Calu3 (cell line): ENCODE measurements around the gene UBTD2. TPM values are rescaled to one million over a fixed set of nuclear protein-coding genes. Genes with fewer than 3 reads are reported as not detected.

Source experiments
- BruUV-seq: library from RNA; stranded (reverse); fragments of 400-500 nt; replicated peaks from 2 replicates; lab custom pipeline; 2021; lab: Mats Ljungman, UMichigan
- CTCF ChIA-PET: fragments of 300-600 bp; sonication (Branson Sonifier 250); formaldehyde crosslinking; loops from one replicate; lab custom pipeline; 2022; ENCODE audit warnings: antibody characterized with exemption; lab: Charles Lee
- DNase-seq: peaks from one replicate; pipeline ENCODE4 v3.0.0; 2022
- H3K27ac Mint-ChIP-seq: one replicate; pipeline ENCODE4 v1.8.0; 2022; ENCODE audit warnings: mixed read lengths; ENCODE audit not compliant: unreplicated experiment
- H3K27me3 Mint-ChIP-seq: one replicate; pipeline ENCODE4 v1.8.0; 2022; ENCODE audit warnings: mixed read lengths; ENCODE audit not compliant: unreplicated experiment
- H3K36me3 Mint-ChIP-seq: one replicate; pipeline ENCODE4 v1.8.0; 2022; ENCODE audit warnings: mild to moderate bottlenecking, moderate library complexity, mixed read lengths; ENCODE audit not compliant: insufficient read depth, unreplicated experiment
- H3K4me1 Mint-ChIP-seq: one replicate; pipeline ENCODE4 v1.8.0; 2022; ENCODE audit warnings: mild to moderate bottlenecking, low read depth, mixed read lengths; ENCODE audit not compliant: unreplicated experiment
- H3K4me3 Mint-ChIP-seq: one replicate; pipeline ENCODE4 v1.8.0; 2022; ENCODE audit warnings: mild to moderate bottlenecking, low read depth, moderate library complexity, mixed read lengths; ENCODE audit not compliant: unreplicated experiment
- H3K9me3 Mint-ChIP-seq: one replicate; pipeline ENCODE4 v1.8.0; 2022; ENCODE audit warnings: low read depth, mixed read lengths; ENCODE audit not compliant: unreplicated experiment
- intact Hi-C: fragments of 100-400 bp; cut with micrococcal nuclease; formaldehyde crosslinking; loops from one replicate; pipeline ENCODE4 v1.10.0; 2022; ENCODE audit not compliant: unreplicated experiment
- total RNA-seq: library from RNA; stranded (reverse); gene quantifications from 2 replicates; pipeline ENCODE4 v1.2.3, GENCODE V29; 2022
- TF ChIP-seq, protein P1 (sequence below): fragments of 200-600 bp; IDR thresholded peaks from one replicate; pipeline ENCODE4 v1.8.0; 2022; ENCODE audit warnings: antibody characterized with exemption; ENCODE audit not compliant: unreplicated experiment

The UBTD2 gene
- total RNA-seq, 1 experiment from 2014 or later, result 21.1 TPM

DNA sequence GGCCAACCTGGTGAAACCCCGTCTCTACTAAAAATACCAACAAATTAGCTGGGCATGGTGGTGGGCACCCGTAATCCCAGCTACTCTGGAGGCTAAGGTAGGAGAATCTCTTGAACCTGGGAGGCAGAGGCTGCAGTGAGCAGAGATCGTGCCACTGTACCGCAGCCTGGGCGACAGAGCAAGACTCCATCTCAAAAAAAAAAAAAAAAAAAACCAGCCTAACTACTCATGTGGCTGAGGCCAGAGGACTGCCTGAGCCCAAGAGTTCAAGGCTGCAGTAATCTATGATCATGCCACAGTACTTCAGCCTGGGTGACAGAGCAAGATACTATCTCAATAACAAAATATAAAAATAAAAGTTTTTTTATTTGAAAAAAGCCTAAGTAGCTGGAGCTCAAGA lies 3.2 kb downstream of the UBTD2 start:
- Mint-ChIP-seq H3K36me3 (peaks cover 44% of the 10 kb centered on the region), H3K4me1 (peaks cover 29% of the 10 kb centered on the region), H3K9me3 (no peaks in the 10 kb centered on the region), H3K27ac (no peak overlapping the region), H3K4me3 (no peak overlapping the region), H3K27me3 (no peaks in the 10 kb centered on the region)
- no TSS peak for BruUV-seq
- TF ChIP-seq, protein P1, sequence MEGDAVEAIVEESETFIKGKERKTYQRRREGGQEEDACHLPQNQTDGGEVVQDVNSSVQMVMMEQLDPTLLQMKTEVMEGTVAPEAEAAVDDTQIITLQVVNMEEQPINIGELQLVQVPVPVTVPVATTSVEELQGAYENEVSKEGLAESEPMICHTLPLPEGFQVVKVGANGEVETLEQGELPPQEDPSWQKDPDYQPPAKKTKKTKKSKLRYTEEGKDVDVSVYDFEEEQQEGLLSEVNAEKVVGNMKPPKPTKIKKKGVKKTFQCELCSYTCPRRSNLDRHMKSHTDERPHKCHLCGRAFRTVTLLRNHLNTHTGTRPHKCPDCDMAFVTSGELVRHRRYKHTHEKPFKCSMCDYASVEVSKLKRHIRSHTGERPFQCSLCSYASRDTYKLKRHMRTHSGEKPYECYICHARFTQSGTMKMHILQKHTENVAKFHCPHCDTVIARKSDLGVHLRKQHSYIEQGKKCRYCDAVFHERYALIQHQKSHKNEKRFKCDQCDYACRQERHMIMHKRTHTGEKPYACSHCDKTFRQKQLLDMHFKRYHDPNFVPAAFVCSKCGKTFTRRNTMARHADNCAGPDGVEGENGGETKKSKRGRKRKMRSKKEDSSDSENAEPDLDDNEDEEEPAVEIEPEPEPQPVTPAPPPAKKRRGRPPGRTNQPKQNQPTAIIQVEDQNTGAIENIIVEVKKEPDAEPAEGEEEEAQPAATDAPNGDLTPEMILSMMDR, result no peak
- CTCF ChIA-PET, result interaction anchor here (0.7 kb wide), 1 partner anchor 763 kb away, joined by 4 read pairs; no protein-coding TSS in a partner anchor
- intact Hi-C loops, result loop anchor here (5.0 kb wide), 1 partner anchor 93 kb away; the partner anchor contains the start of gene STK10
- no peak for DNase-seq

DNA sequence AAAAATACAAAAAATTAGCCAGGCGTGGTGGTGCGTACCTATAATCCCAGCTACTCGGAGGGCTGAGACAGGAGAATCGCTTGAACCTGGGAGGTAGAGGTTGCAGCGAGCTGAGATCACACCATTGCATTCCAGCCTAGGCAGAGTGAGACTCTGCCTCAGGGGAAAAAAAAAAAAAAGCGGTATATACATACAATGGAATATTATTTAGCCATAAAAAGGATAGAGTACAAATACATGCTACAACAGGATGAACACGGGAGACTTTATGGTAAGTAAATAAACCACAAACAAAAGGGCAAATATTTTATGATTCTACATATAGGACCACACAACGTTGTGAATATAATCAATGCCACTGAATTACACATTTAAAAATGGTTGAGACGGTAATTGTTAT lies 5.2 kb downstream of the UBTD2 start:
- Mint-ChIP-seq H3K27me3 (no peaks in the 10 kb centered on the region), H3K27ac (no peak overlapping the region), H3K9me3 (no peaks in the 10 kb centered on the region), H3K36me3 (peaks cover 26% of the 10 kb centered on the region), H3K4me3 (no peak overlapping the region), H3K4me1 (peaks cover 32% of the 10 kb centered on the region)
- no TSS peak for BruUV-seq
- TF ChIP-seq, protein P1, result no peak
- DNase-seq, result no peak
- intact Hi-C loops, result no loop called here
- CTCF ChIA-PET, result no interaction called here

DNA sequence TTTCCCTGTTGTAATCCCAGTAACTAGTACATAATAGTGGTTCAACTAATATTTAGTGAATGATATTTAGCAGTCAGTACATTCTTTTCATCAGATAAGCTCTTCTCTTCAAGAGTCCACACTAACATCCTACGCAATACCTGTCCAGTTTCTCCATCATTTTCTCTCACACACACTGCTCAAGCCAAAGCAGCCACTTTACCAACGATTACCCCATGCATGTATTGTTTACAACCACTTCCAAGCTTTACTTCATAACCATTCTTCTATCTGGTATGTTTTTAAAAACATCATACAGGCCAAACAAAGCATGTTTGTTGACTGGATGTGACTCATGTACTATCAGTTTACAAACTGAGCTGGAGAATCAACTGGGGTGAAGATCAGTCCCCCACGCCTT lies 7.3 kb downstream of the UBTD2 start:
- Mint-ChIP-seq H3K4me3 (no peak overlapping the region), H3K27ac (no peak overlapping the region), H3K27me3 (no peaks in the 10 kb centered on the region), H3K36me3 (peaks cover 12% of the 10 kb centered on the region), H3K9me3 (no peaks in the 10 kb centered on the region), H3K4me1 (peaks cover 21% of the 10 kb centered on the region)
- CTCF ChIA-PET, result no interaction called here
- intact Hi-C loops, result no loop called here
- BruUV-seq, result no TSS peak
- TF ChIP-seq, protein P1, result no peak
- DNase-seq, result no peak

DNA sequence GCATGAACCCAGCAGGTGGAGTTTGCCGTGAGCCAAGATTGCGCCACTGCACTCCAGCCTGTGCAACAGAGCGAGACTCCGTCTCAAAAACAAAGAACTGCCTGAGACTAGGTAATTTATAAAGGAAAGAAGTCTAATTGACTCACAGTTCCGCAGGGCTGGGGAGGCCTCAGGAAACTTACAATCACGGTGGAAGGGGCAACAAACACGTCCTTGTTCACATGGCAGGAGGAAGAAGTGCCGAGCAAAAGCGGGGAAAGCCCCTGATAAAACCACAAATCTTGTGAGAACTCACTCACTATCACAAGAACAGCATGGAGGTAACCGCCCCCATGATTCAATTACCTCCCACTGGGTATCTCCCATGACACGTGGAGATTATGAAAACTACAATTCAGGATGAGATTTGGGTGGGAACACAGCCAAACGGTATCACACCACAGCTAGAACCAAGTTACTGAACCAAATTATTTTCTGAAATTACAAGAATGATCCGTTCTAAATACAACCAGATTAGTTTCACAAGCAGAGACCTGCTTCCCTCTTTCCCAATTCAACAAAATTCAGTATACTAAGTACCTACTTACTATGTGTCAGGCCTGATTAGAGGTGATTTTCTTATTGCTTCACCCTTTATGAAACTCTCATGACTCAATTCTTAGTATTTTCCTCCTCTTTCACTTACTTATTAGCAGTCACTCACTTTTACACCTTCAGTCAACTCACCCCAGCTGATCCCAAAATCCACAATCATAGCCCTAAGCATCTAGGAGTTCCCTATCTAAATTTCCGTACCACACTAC lies 8.4 kb downstream of the UBTD2 start:
- intact Hi-C loops, result no loop called here
- no peak for DNase-seq
- CTCF ChIA-PET, result no interaction called here
- Mint-ChIP-seq H3K36me3 (peaks cover 10% of the 10 kb centered on the region), H3K9me3 (no peaks in the 10 kb centered on the region), H3K4me3 (no peak overlapping the region), H3K27ac (no peak overlapping the region), H3K4me1 (peaks cover 20% of the 10 kb centered on the region), H3K27me3 (no peaks in the 10 kb centered on the region)
- no TSS peak for BruUV-seq
- TF ChIP-seq, protein P1, result no peak
